HG02938 (cell line): ENCODE measurements around the gene SLCO3A1.

Source experiments
- ATAC-seq: cut with Tn5 transposase; IDR thresholded peaks from one replicate; pipeline ENCODE4 v1.9.1; 2021; ENCODE audit warnings: mild to moderate bottlenecking, moderate library complexity; ENCODE audit not compliant: unreplicated experiment

SLCO3A1 gene

DNA sequence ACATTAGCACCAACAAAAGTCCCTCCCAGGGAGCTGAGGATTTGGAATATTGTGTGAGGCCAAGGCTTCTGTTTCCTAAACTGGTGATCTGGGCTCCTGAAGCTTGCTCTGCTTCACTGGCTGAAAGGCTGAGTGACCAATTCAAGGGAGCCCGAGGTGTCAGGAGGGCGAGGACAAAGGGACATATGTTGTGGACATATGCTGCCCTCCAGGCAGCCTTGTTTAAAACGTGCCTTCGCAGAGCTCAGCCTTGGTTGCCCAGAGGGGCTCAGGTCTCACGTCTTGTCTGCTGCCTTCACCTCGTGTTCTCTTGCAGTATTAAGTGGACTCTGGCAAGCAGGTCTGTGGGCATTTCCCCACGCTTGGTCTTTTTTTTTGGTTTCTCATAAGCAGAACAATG, 7.0 kb downstream of the SLCO3A1 start:
- ATAC-seq, result no peak

GRCh38 chr15:91861223-91861622, 7.7 kb downstream of the SLCO3A1 start:
- ATAC-seq, result no peak

GRCh38 chr15:91862891-91863504, 9.5 kb downstream of the SLCO3A1 start:
- ATAC-seq, result no peak

GRCh38 chr15:91863621-91864255, 10.2 kb downstream of the SLCO3A1 start:
- ATAC-seq, result no peak

GRCh38 chr15:91864664-91865063, 11.2 kb downstream of the SLCO3A1 start:
- ATAC-seq, result no peak

DNA sequence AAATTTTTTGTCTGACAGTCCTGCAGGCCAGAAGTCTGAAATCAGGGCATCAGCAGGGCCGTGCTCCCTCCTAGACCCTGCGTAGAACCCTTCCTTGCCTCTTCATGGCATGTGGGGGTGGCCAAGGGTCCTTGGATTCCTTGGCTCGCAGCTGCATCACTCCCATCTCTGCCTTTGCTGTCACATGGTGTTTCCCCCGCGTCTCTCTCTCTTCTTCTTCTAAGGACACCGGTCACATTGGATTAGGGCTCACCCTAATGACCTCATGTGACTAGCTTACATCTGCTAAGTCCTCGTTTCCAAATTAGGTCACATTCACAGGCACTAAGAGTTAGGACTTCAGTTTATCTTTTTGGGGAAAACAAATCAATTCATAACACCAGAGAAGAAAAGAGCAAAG, 12.0 kb downstream of the SLCO3A1 start:
- no peak for ATAC-seq

DNA sequence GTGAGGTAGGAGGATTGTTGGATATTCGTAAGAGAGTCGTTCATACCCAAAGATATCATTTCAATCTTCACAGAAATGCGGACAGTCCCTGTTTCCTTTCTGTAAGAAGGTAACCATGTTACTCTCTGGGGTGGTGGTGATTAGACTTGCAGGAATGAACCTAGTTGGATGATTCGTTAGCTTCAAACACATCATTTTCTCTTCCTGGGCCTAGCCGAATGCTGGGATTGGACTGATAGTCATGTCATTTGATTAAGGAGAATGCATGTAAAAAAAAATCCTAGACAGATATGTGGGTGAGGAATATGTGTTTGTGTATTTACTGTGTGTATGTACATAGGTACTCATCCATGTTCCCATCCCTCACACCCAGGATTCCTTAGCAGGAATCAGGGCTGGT, 12.4 kb downstream of the SLCO3A1 start:
- no peak for ATAC-seq

- no peak for ATAC-seq
These were observed 12.9 kb downstream of the SLCO3A1 start for GRCh38 chr15:91866371-91866905.

- no peak for ATAC-seq
These were observed 13.5 kb downstream of the SLCO3A1 start for GRCh38 chr15:91866971-91867372.

- ATAC-seq, result no peak
These were observed 14.1 kb downstream of the SLCO3A1 start for GRCh38 chr15:91867581-91868026.

- no peak for ATAC-seq
These were observed 17.5 kb downstream of the SLCO3A1 start for GRCh38 chr15:91870876-91871537.

DNA sequence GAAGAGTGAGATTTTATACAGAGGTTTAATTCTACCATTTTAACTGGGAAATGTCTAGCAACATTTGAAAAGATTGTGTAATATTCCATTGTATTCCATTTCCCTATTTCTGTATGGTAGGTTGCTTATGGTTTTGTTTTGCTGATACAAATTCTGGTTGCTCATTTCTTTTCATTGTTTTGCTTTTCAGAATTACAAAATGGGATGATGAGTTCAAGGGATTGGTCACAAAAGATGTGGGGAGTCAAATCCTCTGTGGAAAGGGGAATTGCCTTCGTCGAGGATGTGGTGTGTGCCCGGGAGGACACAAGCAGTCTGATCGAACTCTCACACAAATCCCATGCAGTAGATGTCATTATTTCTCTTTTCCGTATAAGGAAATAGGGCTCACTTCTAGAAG, 18.3 kb downstream of the SLCO3A1 start:
- ATAC-seq, result no peak

DNA sequence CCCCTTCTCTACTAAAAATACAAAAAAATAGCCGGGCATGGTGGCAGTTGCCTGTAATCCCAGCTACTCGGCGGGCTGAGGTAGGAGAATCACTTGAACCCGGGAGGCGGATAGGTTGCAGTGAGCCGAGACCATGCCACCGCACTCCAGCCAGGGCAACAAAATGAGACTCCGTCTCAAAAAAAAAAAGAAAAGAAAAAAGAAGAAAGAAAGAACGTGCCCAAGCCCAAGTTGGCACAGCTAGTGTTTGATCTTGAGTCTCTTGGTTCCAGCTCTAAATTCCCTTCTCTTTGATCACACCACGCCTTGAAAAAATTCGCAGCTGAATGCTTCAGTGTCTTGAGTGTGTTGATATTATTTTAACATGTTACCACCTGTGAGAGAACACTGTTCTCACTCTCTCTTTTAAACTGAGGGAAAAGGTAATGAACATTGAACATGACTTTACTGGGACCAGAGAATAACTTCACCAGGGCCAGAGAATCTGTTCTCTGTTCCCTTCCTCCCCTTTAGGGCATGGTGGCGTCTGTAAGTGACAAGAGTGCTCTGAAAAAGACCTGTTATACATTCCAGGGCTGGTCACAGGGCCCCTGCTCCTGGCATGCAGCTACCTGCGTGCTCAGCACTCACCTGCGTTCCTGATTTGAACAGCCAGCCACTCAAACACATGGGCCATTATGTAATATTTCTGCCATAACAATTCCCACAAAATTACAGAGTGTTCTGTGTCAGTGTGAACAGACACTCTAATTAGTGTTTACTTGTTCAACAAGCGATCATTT, 19.0 kb downstream of the SLCO3A1 start:
- ATAC-seq, result no peak

GRCh38 chr15:91873138-91873536, 19.6 kb downstream of the SLCO3A1 start:
- ATAC-seq, result no peak

DNA sequence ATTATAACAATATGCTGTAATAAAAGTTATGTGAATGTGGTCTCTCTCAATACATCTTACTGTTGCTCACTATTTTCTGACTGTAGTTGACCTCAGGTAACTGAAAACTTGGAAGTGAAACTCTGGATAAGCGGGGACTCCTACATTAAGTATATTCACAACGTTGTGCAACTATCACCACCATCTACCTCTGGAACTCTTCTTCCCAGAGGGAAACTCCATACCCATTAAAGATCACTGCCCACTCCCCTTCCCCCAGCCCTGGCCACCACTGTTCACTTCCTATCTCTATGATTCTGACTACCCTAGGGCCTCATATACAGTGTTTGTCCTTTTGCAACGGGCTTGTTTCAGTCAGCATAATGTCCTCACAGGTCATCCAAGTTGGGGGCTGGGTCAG, 20.7 kb downstream of the SLCO3A1 start:
- no peak for ATAC-seq

GRCh38 chr15:91874992-91875660, 21.6 kb downstream of the SLCO3A1 start:
- no peak for ATAC-seq

GRCh38 chr15:91876187-91876586, 22.7 kb downstream of the SLCO3A1 start:
- no peak for ATAC-seq

GRCh38 chr15:91878319-91878870, 24.9 kb downstream of the SLCO3A1 start:
- no peak for ATAC-seq

DNA sequence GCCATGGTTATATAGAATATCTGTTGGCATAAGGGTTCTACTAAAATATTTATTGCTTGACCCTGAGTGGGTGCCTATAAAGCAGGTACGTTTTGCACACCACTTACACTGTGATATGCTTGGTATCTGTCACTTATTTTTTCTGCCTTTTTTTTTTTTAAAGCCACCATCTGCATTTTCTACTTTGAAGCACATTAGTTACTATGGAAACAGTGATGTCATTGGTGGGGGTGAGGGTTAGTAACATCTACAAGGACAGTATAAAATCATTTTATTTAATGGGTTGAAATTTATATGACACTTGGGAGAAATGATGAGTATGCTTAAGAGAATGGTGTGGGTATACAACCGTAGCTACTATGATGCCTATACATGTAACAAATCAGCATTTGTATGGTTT, 25.6 kb downstream of the SLCO3A1 start:
- no peak for ATAC-seq

DNA sequence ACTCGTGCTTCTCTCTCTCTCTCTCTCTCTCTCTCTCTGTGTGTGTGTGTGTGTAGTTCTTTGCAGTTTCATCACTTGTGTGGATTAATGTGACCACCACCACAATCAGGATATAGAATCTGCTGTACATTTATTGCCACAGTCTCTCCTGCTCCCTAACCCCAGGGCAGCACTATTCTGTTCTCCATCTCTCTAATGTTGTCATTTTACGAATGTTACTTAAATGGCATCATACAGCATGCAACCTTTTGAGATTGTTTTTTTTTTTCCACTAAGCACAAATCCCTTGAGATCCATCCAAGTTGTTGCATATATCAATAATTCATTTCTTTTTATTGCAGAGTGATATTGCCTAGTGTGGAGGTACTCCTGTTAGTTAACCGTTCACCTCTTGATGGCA, 26.9 kb downstream of the SLCO3A1 start:
- ATAC-seq, result no peak
